Esophagus squamous epithelium (tissue), 5 donors: ENCODE data around the gene DLG5. TPM values are rescaled to one million over a fixed set of nuclear protein-coding genes. Genes with fewer than 3 reads are reported as not detected.

ENCODE experiments used
- DNase-seq: peaks from one replicate; lab custom pipeline; 2025; lab: John Stamatoyannopoulos, UW
- H3K27ac ChIP-seq, 4 donors: fragments of 200-600 bp; sonication (generic); one replicate each; pipeline ENCODE4 v1.5.1; 2016 to 2019; ENCODE audit warnings: mild to moderate bottlenecking in 1 of 4
- H3K27me3 ChIP-seq, 4 donors: fragments of 200-600 bp; sonication (generic); 1 replicate in 3 of 4; 2 replicates in 1 of 4; pipeline versions ENCODE4 v1.5.1 to v1.6.0; 2017 to 2021; ENCODE audit warnings: antibody characterized with exemption in 1 of 4
- H3K36me3 ChIP-seq, 3 donors: fragments of 200-600 bp; sonication (generic); one replicate each; pipeline ENCODE4 v1.5.1; 2016 to 2019
- H3K4me1 ChIP-seq, 3 donors: fragments of 200-600 bp; sonication (generic); one replicate each; pipeline ENCODE4 v1.5.1; 2017 to 2019
- H3K4me3 ChIP-seq, 4 donors: fragments of 200-600 bp; sonication (generic); 1 replicate in 3 of 4; 2 replicates in 1 of 4; pipeline ENCODE4 v1.5.1; 2016 to 2019; ENCODE audit warnings: mild to moderate bottlenecking in 2 of 4, moderate library complexity in 1 of 4
- H3K9me3 ChIP-seq, 3 donors: fragments of 200-600 bp; sonication (generic); one replicate each; pipeline ENCODE4 v1.5.1; 2016 to 2019
- POLR2A ChIP-seq, 4 donors: fragments of 450-650 bp; IDR thresholded peaks; one replicate each; pipeline ENCODE4 v1.6.1; 2017; ENCODE audit warnings: antibody characterized with exemption in 4 of 4, mild to moderate bottlenecking in 4 of 4, moderate library complexity in 3 of 4
- WGBS, 2 donors: methylation state at CpG; one replicate each; pipeline ENCODE4 v1.1.5; 2018; 5-methylcytosine and 5-hydroxymethylcytosine counted together
- intact Hi-C: fragments of 100-400 bp; cut with DNase I; formaldehyde crosslinking; loops from one replicate; pipeline ENCODE4 v1.15.0; 2022
- total RNA-seq, 4 donors: library from RNA; depleted of rRNA; stranded (reverse); fragments of >200 nt; gene quantifications; one replicate each; pipeline ENCODE4 v1.1.0, GENCODE V29; 2016
- TF ChIP-seq, protein P1 (sequence below), 6 experiments: fragments of 450-650 bp in 4 of 6; fragments of 200-600 bp in 2 of 6; sonication (generic) in 2 of 6; IDR thresholded peaks; one replicate each; pipeline ENCODE4 v1.5.1; 2016 to 2019; ENCODE audit warnings: antibody characterized with exemption in 6 of 6, mild to moderate bottlenecking in 4 of 6, moderate library complexity in 4 of 6
- donor health status: DM: yes; HTN: yes; CAD: no.

The DLG5 gene
- total RNA-seq, 4 donors from 2014 or later: 34.1 to 50.9 (median 41.3) TPM

- Histone ChIP-seq H3K27ac (no peak overlapping the region), H3K9me3 (no peaks in the 10 kb centered on the region), H3K36me3 (peaks cover 0 to 35% (median 0%) of the 10 kb centered on the region in 3 donors), H3K27me3 (no peaks in the 10 kb centered on the region), H3K4me3 (no peak overlapping the region), H3K4me1 (peaks cover 0 to 64% (median 32%) of the 10 kb centered on the region in 3 donors)
- DNase-seq: no peak
- TF ChIP-seq POLR2A (IDR thresholded peaks at IDR 0.05): no peak
- TF ChIP-seq, protein P1, sequence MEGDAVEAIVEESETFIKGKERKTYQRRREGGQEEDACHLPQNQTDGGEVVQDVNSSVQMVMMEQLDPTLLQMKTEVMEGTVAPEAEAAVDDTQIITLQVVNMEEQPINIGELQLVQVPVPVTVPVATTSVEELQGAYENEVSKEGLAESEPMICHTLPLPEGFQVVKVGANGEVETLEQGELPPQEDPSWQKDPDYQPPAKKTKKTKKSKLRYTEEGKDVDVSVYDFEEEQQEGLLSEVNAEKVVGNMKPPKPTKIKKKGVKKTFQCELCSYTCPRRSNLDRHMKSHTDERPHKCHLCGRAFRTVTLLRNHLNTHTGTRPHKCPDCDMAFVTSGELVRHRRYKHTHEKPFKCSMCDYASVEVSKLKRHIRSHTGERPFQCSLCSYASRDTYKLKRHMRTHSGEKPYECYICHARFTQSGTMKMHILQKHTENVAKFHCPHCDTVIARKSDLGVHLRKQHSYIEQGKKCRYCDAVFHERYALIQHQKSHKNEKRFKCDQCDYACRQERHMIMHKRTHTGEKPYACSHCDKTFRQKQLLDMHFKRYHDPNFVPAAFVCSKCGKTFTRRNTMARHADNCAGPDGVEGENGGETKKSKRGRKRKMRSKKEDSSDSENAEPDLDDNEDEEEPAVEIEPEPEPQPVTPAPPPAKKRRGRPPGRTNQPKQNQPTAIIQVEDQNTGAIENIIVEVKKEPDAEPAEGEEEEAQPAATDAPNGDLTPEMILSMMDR (IDR thresholded peaks at IDR 0.05): no peak
- intact Hi-C loops: no loop called here
- WGBS, 2 donors: 43 to 49% methylated on average over 2 of the region's 2 CpGs
Measured at GRCh38 chr10:77862595-77862994, 64.0 kb downstream of the DLG5 start.

DNA sequence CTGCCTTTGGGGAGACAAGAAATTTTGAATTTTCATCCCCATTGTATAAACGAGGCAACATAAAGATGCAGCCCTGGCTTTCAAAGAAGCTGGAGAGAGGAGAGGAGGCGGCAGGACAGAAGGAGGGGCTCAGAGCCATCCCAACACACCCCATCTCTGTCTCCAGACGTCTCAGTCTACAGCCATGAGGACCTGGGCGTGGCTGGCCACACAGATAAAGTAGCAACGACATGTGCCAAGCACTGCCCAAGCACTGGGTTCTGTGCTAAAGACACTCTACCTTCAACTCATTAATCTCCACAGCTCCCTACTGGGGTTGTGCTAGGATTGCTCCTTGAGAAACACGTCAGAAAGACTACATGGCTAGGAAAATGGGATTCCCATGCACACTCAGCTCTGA, 65.2 kb downstream of the DLG5 start:
- Histone ChIP-seq H3K4me1 (peaks cover 0 to 64% (median 29%) of the 10 kb centered on the region in 3 donors), H3K27ac (no peak overlapping the region), H3K36me3 (peaks cover 0 to 27% (median 0%) of the 10 kb centered on the region in 3 donors), H3K9me3 (no peaks in the 10 kb centered on the region), H3K4me3 (no peak overlapping the region), H3K27me3 (no peaks in the 10 kb centered on the region)
- intact Hi-C loops: no loop called here
- TF ChIP-seq POLR2A (IDR thresholded peaks at IDR 0.05): no peak
- no peak for DNase-seq
- 58 to 72% methylated on average over 5 to 6 of the region's 6 CpGs for WGBS, 2 donors

DNA sequence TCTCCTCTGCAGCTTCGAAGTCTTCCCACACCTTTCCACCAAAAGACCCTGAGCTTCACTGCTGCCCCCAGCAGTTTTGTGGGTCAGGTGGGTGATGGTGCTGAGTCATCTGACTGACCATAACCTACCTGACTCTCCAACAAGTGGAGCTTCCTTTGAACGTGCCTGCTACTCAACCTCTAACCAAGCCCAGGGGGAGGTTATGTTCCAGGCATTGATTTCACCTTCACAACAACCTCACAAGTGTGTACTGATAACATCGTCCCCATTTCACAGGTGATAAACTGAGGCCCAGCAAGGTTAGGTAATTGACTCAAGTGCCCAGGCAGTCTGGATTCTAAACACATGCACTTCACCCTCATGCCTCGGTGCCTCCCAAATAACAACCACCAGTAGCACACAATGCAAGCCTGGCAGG, 66.7 kb downstream of the DLG5 start:
- H3K36me3 ChIP-seq: peaks cover 0 to 32% (median 0%) of the 10 kb centered on the region in 3 donors
- H3K4me3 ChIP-seq: no peak overlapping the region
- H3K4me1 ChIP-seq: peaks cover 8 to 64% (median 27%) of the 10 kb centered on the region in 3 donors
- no peak for TF ChIP-seq POLR2A (IDR thresholded peaks at IDR 0.05)
- TF ChIP-seq, protein P1 (IDR thresholded peaks at IDR 0.05): no peak
- no peak overlapping the region for H3K27ac ChIP-seq
- no peaks in the 10 kb centered on the region for H3K9me3 ChIP-seq
- H3K27me3 ChIP-seq: no peaks in the 10 kb centered on the region
- DNase-seq: no peak
- WGBS, 2 donors: 88 to 90% methylated on average over 2 to 4 of the region's 4 CpGs
- intact Hi-C loops: no loop called here

GRCh38 chr10:77859200-77859864, 67.2 kb downstream of the DLG5 start:
- H3K4me1 ChIP-seq: peaks cover 8 to 64% (median 29%) of the 10 kb centered on the region in 3 donors
- 81 to 83% methylated on average over 6 to 7 of the region's 7 CpGs for WGBS, 2 donors
- H3K9me3 ChIP-seq: no peaks in the 10 kb centered on the region
- H3K4me3 ChIP-seq: no peak overlapping the region
- no peak overlapping the region for H3K27ac ChIP-seq
- H3K36me3 ChIP-seq: peaks cover 0 to 35% (median 0%) of the 10 kb centered on the region in 3 donors
- no peak for DNase-seq
- H3K27me3 ChIP-seq: no peaks in the 10 kb centered on the region
- intact Hi-C loops: no loop called here
- TF ChIP-seq, protein P1 (IDR thresholded peaks at IDR 0.05): no peak
- TF ChIP-seq POLR2A (IDR thresholded peaks at IDR 0.05): no peak

DNA sequence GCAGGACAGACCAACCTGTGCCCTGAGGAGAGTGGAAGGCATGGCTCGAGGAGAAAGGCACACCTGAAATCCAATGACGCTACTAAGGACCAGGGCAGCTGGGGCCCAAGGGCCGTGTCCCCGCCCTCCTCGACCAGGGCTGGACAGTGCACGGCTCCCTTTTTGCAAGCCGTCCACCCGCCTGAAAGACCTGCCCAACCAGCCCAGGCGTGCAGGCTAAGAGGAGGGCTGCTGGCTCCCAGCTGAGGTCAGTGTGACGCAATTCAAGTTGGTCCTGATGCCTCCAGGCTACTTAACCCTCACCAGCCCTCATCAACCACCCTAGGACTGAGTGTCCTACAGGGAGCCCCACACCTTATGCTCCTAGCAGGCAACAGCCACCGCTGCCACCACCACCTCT, 69.3 kb downstream of the DLG5 start:
- no peak overlapping the region for H3K4me3 ChIP-seq
- no peaks in the 10 kb centered on the region for H3K9me3 ChIP-seq
- 68% methylated on average over 7 of the region's 11 CpGs; no CpG with 5 or more reads in 1 of the 2 donors for WGBS, 2 donors
- DNase-seq: no peak
- no peaks in the 10 kb centered on the region for H3K27me3 ChIP-seq
- TF ChIP-seq POLR2A (IDR thresholded peaks at IDR 0.05): no peak
- TF ChIP-seq, protein P1 (IDR thresholded peaks at IDR 0.05): no peak
- no peak overlapping the region for H3K27ac ChIP-seq
- intact Hi-C loops: no loop called here
- H3K36me3 ChIP-seq: peaks cover 0 to 56% (median 0%) of the 10 kb centered on the region in 3 donors
- peaks cover 8 to 60% (median 33%) of the 10 kb centered on the region in 3 donors for H3K4me1 ChIP-seq
